NCI-H748 treated with DMSO at 0.1 percent for 48 hours (cell line): ENCODE measurements around the gene VPS33B.
"Not testable (repeated sequence)": the region's sequence is repeated elsewhere in the genome, so short reads cannot be mapped to it uniquely, and the experiment has no call there.

Source experiments
- DNase-seq: peaks from one replicate; lab custom pipeline; 2025; lab: John Stamatoyannopoulos, UW

Gene VPS33B

GRCh38 chr15:91031796-91032195, 9.4 kb upstream of the VPS33B start:
- DNase-seq: no peak

- no peak for DNase-seq
These were observed 5.3 kb upstream of the VPS33B start for GRCh38 chr15:91027677-91028076.

DNA sequence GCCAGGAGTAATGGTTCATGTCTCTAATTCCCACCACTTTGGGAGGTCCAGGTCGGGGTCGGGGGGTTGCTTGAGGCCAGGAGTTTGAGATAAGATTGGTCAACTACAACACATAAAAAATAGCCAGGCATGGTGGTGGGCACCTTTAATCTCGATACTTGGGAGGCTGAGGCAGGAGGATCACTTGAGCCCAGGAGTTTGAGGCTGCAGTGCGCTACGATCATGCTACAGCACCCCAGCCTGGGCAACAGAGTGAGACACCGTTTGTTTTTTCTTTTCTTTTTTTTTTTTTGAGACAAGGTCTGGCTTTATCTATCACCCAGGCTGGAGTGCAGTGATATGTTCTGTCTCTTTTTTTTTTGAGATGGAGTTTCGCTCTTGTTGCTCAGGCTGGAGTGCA, 1.3 kb upstream of the VPS33B start:
- DNase-seq: no peak

- no peak for DNase-seq
These were observed 387 bp upstream of the VPS33B start for GRCh38 chr15:91022832-91023129.

- no peak for DNase-seq
These were observed 799 bp downstream of the VPS33B start for GRCh38 chr15:91021516-91022074.

- no peak for DNase-seq
These were observed 4.2 kb downstream of the VPS33B start for GRCh38 chr15:91018158-91018557.

DNA sequence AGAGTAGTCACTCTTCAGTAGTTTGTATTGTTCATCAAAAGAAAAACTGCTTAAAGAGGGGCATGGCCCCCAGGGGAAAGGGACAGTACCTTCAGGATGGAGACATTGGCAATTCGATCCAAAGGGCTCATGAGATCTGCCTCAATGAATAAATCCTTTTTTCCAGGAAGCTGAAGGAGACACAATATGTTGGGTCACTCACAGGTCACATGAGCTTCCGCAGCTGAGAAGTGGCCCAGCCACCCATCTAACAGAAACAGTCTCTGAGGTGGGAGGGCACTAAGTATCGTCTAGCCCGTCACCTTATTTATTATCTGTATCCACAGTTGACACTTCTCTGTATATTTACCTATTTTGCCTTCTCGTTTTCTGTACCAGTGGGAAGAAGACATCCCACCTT, 4.7 kb downstream of the VPS33B start:
- DNase-seq: no peak

- not testable (repeated sequence) for DNase-seq
These were observed 8.7 kb downstream of the VPS33B start for GRCh38 chr15:91013701-91014100.

DNA sequence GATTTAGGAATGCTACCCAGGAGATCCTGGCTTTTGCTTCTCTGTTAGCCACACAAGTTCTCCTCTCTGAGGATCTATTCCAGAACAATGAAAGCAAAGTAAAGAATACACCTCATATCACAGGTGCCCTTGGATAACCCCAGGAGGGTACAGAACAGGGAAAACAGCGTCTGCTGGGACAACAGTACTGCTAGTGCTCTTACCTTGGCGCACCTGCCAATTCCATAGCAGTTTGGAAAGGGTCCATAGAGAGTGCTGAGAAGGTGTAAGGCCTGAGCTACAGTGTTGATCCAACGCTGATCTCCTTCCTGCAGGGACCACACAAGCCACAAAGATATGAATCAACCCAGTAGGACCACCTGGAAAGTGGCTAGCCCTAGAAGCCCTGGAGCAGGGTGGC, 15.1 kb downstream of the VPS33B start:
- no peak for DNase-seq

DNA sequence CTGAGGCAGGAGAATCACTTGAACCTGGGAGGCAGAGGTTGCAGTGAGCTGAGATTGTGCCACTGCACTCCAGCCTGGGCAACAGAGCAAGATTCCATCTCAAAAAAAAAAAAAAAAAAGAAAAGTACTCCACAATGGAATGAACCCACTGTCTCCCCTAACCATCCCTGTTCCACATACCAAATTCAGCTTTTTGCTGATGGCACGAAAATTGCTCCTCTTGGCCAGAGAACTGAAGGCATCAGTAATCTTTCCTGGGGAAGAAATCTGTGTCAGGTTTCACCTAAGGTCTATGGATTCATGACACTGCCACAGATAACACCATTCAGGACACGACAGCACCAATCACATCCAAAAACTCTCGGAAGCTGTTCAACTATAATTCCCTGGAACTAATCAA, 21.2 kb downstream of the VPS33B start:
- no peak for DNase-seq

DNA sequence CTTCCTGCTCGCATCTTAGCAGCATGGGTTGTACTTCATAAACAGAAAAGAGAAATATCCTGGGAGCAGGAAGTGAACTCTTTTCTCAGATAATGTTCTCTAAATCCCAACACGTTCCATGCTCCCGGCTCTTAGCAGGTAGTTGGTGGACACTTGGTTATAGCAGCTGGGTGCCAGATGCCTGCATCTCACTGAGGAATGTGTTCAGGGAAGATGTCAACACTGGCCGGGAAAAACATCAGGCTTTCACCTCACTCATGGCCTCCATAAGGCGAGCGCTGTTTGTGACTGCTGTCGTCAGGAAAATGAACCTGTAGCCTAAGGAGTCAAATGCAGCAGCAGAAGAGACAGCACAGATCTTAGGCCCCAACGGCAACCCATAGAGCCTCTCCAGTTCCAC, 23.7 kb downstream of the VPS33B start:
- DNase-seq: no peak

- DNase-seq: peak; percentile 85
These were observed 27.7 kb downstream of the VPS33B start, which contains the start of gene PRC1 for GRCh38 chr15:90994417-90995311. TSS of gene PRC1 (minus strand) at chr15:90994535. CDS start at chr15:90994417, 118 bp downstream.

DNA sequence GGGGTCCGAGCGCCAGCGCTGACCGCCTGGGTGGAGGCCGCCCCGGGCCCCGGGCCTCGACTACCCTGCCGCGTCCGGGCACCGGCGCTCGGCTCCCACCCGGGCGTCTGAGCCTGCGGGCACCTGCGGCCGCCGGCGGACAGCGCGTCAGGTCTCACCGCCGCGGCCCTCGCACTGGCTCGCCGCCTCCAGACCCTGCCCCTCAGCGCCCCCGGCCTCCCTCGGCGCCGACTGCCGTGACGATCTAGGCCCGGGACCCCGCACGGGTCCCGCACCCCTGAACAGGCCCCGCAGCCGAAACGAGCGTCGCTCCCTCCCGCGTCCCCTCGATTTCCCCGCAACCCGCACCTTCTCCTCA, 28.4 kb downstream of the VPS33B start:
- no peak for DNase-seq

- no peak for DNase-seq
These were observed 30.7 kb downstream of the VPS33B start for GRCh38 chr15:90991587-90992285.

DNA sequence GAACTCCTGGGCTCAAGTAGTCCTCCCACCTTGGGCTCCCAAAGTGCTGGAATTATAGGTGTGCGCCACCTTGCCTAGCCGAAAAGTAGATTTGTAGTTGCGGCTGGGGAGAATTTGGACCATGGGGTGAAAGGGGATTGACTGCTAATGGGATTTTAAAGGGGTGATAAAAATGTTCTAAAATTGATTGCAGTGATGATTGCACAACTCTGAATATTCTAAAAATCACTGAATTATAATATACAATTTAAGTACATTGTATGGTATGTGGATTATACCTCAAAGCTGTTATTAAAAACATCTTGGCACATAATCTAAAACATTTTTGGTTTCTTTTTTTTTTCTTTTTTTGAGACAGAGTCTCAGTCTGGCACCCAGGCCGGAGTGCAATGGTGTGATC, 31.9 kb downstream of the VPS33B start:
- DNase-seq: no peak

GRCh38 chr15:90989040-90989768, 33.2 kb downstream of the VPS33B start:
- no peak for DNase-seq

DNA sequence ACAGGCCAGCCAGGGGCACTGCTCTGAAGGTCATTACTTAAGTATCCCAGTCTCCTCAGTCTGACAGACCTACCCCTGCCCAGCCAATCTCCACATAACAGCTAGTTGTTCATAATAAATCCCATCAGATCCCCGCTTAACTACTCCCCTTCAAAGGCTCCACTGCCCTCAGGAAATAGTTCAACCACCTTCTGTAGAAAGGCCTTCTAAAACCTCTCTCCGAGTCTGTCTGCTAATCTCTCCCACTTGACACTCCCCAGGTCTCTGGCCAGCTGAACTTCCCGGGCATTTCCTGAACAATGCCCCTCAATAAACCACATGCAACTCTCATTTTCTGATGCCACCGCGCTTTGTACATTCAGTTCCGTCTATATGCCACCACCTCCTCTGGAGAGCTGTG, 34.1 kb downstream of the VPS33B start:
- no peak for DNase-seq

DNA sequence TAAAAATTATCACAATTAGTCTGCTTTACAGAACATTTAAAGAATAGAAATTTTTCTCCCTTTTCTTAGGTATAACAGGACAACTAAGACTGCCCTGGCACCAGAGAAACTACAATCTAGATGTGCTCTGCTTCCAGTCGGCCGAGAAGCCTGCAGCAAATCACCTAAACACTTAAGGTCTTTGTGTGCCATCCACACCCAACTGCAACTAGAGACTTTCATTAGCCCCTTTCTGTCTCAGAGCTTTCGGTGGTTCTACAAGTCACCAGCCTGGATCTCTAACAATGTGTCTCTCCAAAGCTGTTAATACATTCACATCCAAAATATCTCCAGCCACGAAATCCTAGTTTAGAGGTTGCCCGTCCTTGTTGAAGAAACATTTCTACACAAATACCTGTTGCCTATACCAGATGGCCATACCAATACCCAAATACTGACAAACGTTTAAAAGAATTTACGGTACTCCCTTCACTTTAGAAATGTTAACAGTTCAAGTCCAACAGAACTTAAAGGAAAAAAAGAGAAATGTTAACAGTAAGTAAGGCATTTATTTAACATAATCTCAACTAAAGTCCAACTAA, 34.7 kb downstream of the VPS33B start:
- no peak for DNase-seq

- DNase-seq: no peak
These were observed 35.4 kb downstream of the VPS33B start for GRCh38 chr15:90986790-90987507.

DNA sequence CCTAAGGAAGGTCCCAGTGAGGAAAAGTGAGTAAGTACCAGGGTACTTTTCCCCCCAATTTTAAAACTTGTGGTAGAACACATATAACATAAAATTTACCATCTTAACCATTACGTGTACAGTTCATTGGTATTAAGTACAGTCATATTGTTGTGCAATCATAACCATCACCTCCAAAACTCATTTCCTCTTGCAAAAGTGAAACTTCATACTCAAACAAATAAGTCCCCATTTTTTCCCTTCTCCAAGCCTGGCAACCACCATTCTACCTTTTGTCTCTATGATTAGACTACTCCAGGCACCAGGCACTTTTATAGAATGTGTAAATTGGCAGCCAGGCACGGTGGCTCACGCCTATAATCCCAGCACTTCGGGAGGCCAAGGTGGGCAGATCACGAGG, 40.3 kb downstream of the VPS33B start:
- DNase-seq: no peak

- DNase-seq: no peak
These were observed 40.7 kb downstream of the VPS33B start for GRCh38 chr15:90981681-90982080.

GRCh38 chr15:90979582-90979981, 42.8 kb downstream of the VPS33B start:
- no peak for DNase-seq
